Measurements from ENCODE around the gene RAPGEF1. TPM values are rescaled to one million over a fixed set of nuclear protein-coding genes. Genes with fewer than 3 reads are reported as not detected.

The RAPGEF1 gene
- total and polyA plus RNA-seq, 9 of the 15 experiments (the other 6 are each of a cell fraction or from before 2014, with no cell fraction given): 0.06 to 44.1 (median 19.9) TPM

DNA sequence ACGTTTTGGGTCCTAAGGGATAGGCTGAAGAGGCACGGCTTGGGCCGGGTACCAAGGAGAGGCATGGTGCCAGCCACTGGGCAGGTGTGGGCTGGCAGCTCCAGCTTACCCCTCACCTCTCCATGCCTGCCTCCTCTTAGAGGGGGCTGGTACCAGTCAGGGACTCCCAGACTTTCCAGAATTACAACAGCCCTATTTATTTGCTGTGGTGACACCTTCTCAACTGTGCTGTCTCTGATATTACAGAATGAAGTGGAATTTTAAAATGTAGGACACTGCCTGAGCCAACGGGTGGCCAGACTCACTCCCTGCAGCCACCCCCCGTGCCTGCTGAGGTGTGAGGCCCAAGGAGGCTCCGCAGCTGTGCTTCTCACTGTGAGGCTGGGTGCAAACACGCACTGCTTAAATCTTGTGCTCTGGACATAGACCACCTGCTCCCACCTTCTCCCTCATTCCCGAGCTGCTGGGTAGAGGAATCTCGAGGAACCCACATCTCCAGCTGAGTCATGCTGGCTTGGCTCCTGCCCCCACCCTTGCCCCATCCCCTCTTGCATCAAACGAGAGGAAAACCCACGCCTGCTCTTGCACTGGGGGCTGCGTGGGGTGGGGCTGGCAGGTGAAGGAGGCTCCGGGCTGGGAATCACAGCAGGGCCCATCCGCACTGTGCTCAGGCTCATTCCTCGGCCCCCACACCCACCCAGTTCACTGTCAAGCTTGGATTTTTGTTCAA, 146.6 kb downstream of the RAPGEF1 start:
- Histone ChIP-seq H3K27me3 (ENCODE audit: control insufficient read depth in 2 of 2, insufficient read depth in 2 of 2, low read length in 2 of 2) (no peaks in the 10 kb centered on the region), H3K9ac (ENCODE audit: insufficient read depth in 1 of 2, low read depth in 2 of 2, low read length in 2 of 2) (no peak overlapping the region; a peak in 1 of 4 replicates), H3K9me3 (replicated peaks; ENCODE audit: control insufficient read depth, insufficient read depth, low read depth, low read length) (no peaks in the 10 kb centered on the region), H3K4me1 (replicated peaks in 1 of 2; ENCODE audit: control insufficient read depth in 2 of 2, insufficient read depth in 2 of 2, low read length in 2 of 2) (peaks cover 6 to 19% of the 10 kb centered on the region in 2 experiments; a peak in 4 of 5 replicates), H3K4me2 (ENCODE audit: insufficient read depth, low read length) (no peak overlapping the region), H3K4me3 (no peak overlapping the region), H3K27ac (ENCODE audit: extremely low read depth, low read depth, low read length) (no peak overlapping the region), H3K79me2 (ENCODE audit: control insufficient read depth, insufficient read depth, low read length) (no peaks in the 10 kb centered on the region), H4K20me1 (replicated peaks; ENCODE audit: control insufficient read depth, insufficient read depth, low read length) (no peaks in the 10 kb centered on the region), H3K9me1 (ENCODE audit: control insufficient read depth, insufficient read depth, low read length) (no peaks in the 10 kb centered on the region), H2AFZ (ENCODE audit: low read depth, low read length) (no peak overlapping the region), H3K36me3 (ENCODE audit: control insufficient read depth, insufficient read depth, low read length) (peaks cover 35% of the 10 kb centered on the region; the same call in 2 of the 3 replicates)
- ATAC-seq (no peak), DNase-seq (ENCODE audit: extremely low read depth in 1 of 4, low spot score in 3 of 4) (no peak), FAIRE-seq (no peak)
- CTCF ChIA-PET (ENCODE audit: low intra/inter-chr PET ratio): interaction anchor here (4.0 kb wide), 1 partner anchor 147 kb away, joined by 79 read pairs; the partner anchor contains the start of gene RAPGEF1
- POLR2A ChIA-PET: interaction anchor here (0.6 to 1.8 kb wide), 3 partner anchors 143 to 545 kb away, joined by 3 to 5 read pairs (median 4); no protein-coding TSS in a partner anchor
- peak; percentile 9; the same call in 1 of the 2 replicates for TF ChIP-seq POLR2G (IDR thresholded peaks at IDR 0.05; ENCODE audit: low read depth, low read length)
- no peak for TF ChIP-seq C11orf30 (IDR thresholded peaks at IDR 0.05; ENCODE audit: low read depth)
- intact Hi-C loops (cut with micrococcal nuclease): no loop called here
- in situ Hi-C loops (cut with MboI): loop anchor here (5.0 kb wide), 1 partner anchor 149 kb away; the partner anchor contains the start of gene RAPGEF1
- 73% methylated on average over 14 of the region's 15 CpGs for WGBS (ENCODE audit: insufficient coverage, low coverage, missing lambda C conversion rate)
- no TSS peak for BruUV-seq (replicated peaks)

DNA sequence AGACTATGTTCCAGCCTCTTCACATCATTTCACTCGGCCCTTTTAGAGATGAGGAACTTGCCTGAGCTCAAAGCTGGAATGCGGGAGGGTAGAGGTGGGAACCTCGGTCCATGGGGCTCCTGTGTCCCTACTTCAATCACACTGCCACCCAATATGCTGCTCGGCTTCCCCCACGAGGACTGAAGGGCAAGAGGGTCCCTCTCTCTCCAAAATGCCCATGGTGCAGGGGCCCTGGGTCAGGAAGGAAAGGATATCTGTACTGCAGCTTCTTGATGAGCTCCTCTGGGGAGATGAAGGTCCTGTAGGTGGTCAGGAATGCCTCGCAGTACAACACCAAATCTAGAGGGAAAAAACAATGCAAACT, 148.0 kb downstream of the RAPGEF1 start:
- H3K4me1 ChIP-seq (replicated peaks in 1 of 2; ENCODE audit: control insufficient read depth in 2 of 2, insufficient read depth in 2 of 2, low read length in 2 of 2): peaks cover 6 to 19% of the 10 kb centered on the region in 2 experiments; a peak in 4 of 5 replicates
- no peaks in the 10 kb centered on the region for H3K9me3 ChIP-seq (replicated peaks; ENCODE audit: control insufficient read depth, insufficient read depth, low read depth, low read length)
- H3K4me2 ChIP-seq (ENCODE audit: insufficient read depth, low read length): no peak overlapping the region
- intact Hi-C loops (cut with micrococcal nuclease) (loop anchor here (2.0 kb wide), 1 partner anchor 155 kb away; no protein-coding TSS in a partner anchor), in situ Hi-C loops (cut with MboI) (loop anchor here (5.0 kb wide), 1 partner anchor 150 kb away; the partner anchor contains the start of gene RAPGEF1)
- no peaks in the 10 kb centered on the region for H4K20me1 ChIP-seq (replicated peaks; ENCODE audit: control insufficient read depth, insufficient read depth, low read length)
- ChIA-PET POLR2A (interaction anchor here (0.7 to 1.8 kb wide), 2 partner anchors 108 to 145 kb away, joined by 3 to 4 read pairs; no protein-coding TSS in a partner anchor), CTCF (ENCODE audit: low intra/inter-chr PET ratio) (interaction anchor here (1.5 to 4.0 kb wide), 3 partner anchors 149 to 156 kb away, joined by 5 to 79 read pairs (median 20); partner anchors contain the start of gene RAPGEF1)
- no TSS peak for BruUV-seq (replicated peaks)
- no peaks in the 10 kb centered on the region for H3K79me2 ChIP-seq (ENCODE audit: control insufficient read depth, insufficient read depth, low read length)
- ATAC-seq (no peak), FAIRE-seq (no peak), DNase-seq (ENCODE audit: extremely low read depth in 1 of 4, low spot score in 3 of 4) (no peak)
- no peaks in the 10 kb centered on the region for H3K9me1 ChIP-seq (ENCODE audit: control insufficient read depth, insufficient read depth, low read length)
- WGBS (ENCODE audit: insufficient coverage, low coverage, missing lambda C conversion rate): 60% methylated on average over 6 of the region's 6 CpGs
- H3K36me3 ChIP-seq (ENCODE audit: control insufficient read depth, insufficient read depth, low read length): peaks cover 33% of the 10 kb centered on the region; the same call in 2 of the 3 replicates
- no peak overlapping the region for H3K4me3 ChIP-seq
- H2AFZ ChIP-seq (ENCODE audit: low read depth, low read length): no peak overlapping the region
- no peaks in the 10 kb centered on the region for H3K27me3 ChIP-seq (ENCODE audit: control insufficient read depth in 2 of 2, insufficient read depth in 2 of 2, low read length in 2 of 2)
- no peak overlapping the region for H3K27ac ChIP-seq (ENCODE audit: extremely low read depth, low read depth, low read length)
- H3K9ac ChIP-seq (ENCODE audit: insufficient read depth in 1 of 2, low read depth in 2 of 2, low read length in 2 of 2): no peak overlapping the region
- no peak for TF ChIP-seq ZNF282 (CRISPR knock-in tag; IDR thresholded peaks at IDR 0.05)
- TF ChIP-seq CC2D1A (IDR thresholded peaks at IDR 0.05): no peak
- no peak for TF ChIP-seq REST (IDR thresholded peaks at IDR 0.05; ENCODE audit: borderline replicate concordance)
- TF ChIP-seq REST (CRISPR knock-in tag; IDR thresholded peaks at IDR 0.05; ENCODE audit: low read depth): no peak
